Heart left ventricle (tissue), 16 donors: ENCODE data around the gene VAMP1. TPM values are rescaled to one million over a fixed set of nuclear protein-coding genes. Genes with fewer than 3 reads are reported as not detected.
"Not testable (repeated sequence)": the region's sequence is repeated elsewhere in the genome, so short reads cannot be mapped to it uniquely, and the experiment has no call there.

Experiments used
- ATAC-seq, 4 donors: fragments of 200-7000 bp; cut with Tn5 transposase; one replicate each; pipeline ENCODE4 v1.9.1; 2020 to 2022; ENCODE audit warnings: moderate library complexity in 4 of 4, mild to moderate bottlenecking in 3 of 4, moderate number of reproducible peaks in 1 of 4
- DNase-seq, 5 donors: peaks; one replicate each; pipeline ENCODE4 v3.0.0-alpha.2; 2020
- H3K27ac ChIP-seq, 12 donors: fragments of 200-600 bp; sonication (generic) in 4 of 12; one replicate each; pipeline versions ENCODE4 v1.5.0 to v1.8.0; 2016 to 2022; ENCODE audit warnings: mild to moderate bottlenecking in 2 of 12
- H3K27me3 ChIP-seq, 9 donors: fragments of 200-600 bp; sonication (generic) in 2 of 9; one replicate each; pipeline versions ENCODE4 v1.5.1 to v1.8.0; 2016 to 2022; ENCODE audit warnings: mild to moderate bottlenecking in 3 of 9
- H3K36me3 ChIP-seq, 9 donors: fragments of 200-600 bp; sonication (generic) in 2 of 9; one replicate each; pipeline versions ENCODE4 v1.5.0 to v1.8.0; 2018 to 2022; ENCODE audit warnings: mild to moderate bottlenecking in 2 of 9
- H3K4me1 ChIP-seq, 12 donors: fragments of 200-600 bp; sonication (generic) in 4 of 12; one replicate each; pipeline versions ENCODE4 v1.5.0 to v1.8.0; 2016 to 2022; ENCODE audit warnings: mild to moderate bottlenecking in 3 of 12
- H3K4me3 ChIP-seq, 12 donors: fragments of 200-600 bp; sonication (generic) in 4 of 12; one replicate each; pipeline versions ENCODE4 v1.5.0 to v1.8.0; 2017 to 2022; ENCODE audit warnings: mild to moderate bottlenecking in 9 of 12, moderate library complexity in 4 of 12
- H3K9me3 ChIP-seq, 12 donors: fragments of 200-600 bp; sonication (generic) in 4 of 12; one replicate each; pipeline versions ENCODE4 v1.5.0 to v1.8.0; 2016 to 2022; ENCODE audit warnings: mild to moderate bottlenecking in 1 of 12
- CTCF ChIP-seq, 12 donors: fragments of 200-600 bp; sonication (generic) in 4 of 12; IDR thresholded peaks; one replicate each; pipeline versions ENCODE4 v1.5.0 to v1.8.0; 2018 to 2022; ENCODE audit warnings: antibody characterized with exemption in 12 of 12, mild to moderate bottlenecking in 5 of 12
- POLR2A ChIP-seq, 2 donors: fragments of 450-650 bp; IDR thresholded peaks; one replicate each; pipeline ENCODE4 v1.6.1; 2017; ENCODE audit warnings: antibody characterized with exemption in 2 of 2, mild to moderate bottlenecking in 2 of 2, moderate library complexity in 2 of 2
- WGBS, 4 donors: extraction: QIAGEN DNeasy Blood & Tissue Kit in 2 of 4; methylation state at CpG; one replicate each; pipeline versions ENCODE4 v1.1.5 to v1.1.7; 2013 to 2018; 5-methylcytosine and 5-hydroxymethylcytosine counted together
- intact Hi-C, 10 donors: fragments of 100-400 bp; cut with DNase I; formaldehyde crosslinking; loops; one replicate each; pipeline versions ENCODE4 v1.11.1 to v1.14.2; 2022
- polyA plus RNA-seq, 2 donors: library from polyadenylated mRNA; stranded (reverse); fragments of 200-250 nt; gene quantifications; one replicate each; pipeline ENCODE4 v1.2.3, GENCODE V29; 2013
- total RNA-seq, 9 donors: library from RNA; depleted of rRNA in 2 of 9; stranded (reverse); fragments of >200 nt in 2 of 9; fragmentation: NEBNext Ultra II Directional in 3 of 9; extraction: Animal tissue kit (Norgen Biotek cat#: 25700) in 3 of 9; gene quantifications; one replicate each; pipeline versions ENCODE4 v1.1.0 to v1.2.4, GENCODE V29; 2016 to 2023
- donor health status: ischemic (EF 13 %, LVEDD 7.1; RV severe dilation, severe dysfunction).
- donor health status: healthy with polysubstance abuse.
- donor health status: DM: no; HTN: yes; CAD: no.
- donor health status: DM: no; HTN: no; CAD: no.
- donor health status: ischemic (EF 25% LVEDD 6.9; RV normal size, moderate dysfunction).
- donor health status: ischemic (EF 25% LVEDD 5.7; RV mildly dilated, moderate dysfunction).
- donor health status: healthy.
- donor health status: DM: yes; HTN: yes; CAD: no.
- donor health status: ischemic (EF 35%, LVEDD 5.7; RV mildly dilated, moderate dysfunction).
- donor health status: nonischemic (EF 11% LVEDD 7.7; RV severe dilation, severe dysfunction).
- donor health status: DM: yes; HTN: yes; CAD: no.
- donor health status: PGD.
- donor health status: ischemic (EF 29% LVEDD 5.4; RV normal size, mild dysfunction).
- donor health status: nonischemic (EF 23%, LVEDD 6.1; RV moderate dilation, normal function).

VAMP1 gene
- total and polyA plus RNA-seq, 11 donors, result 2.1 to 8.3 (median 3.4) TPM

- peak; percentile 93 to 97 (median 96) for DNase-seq
- ATAC-seq, result peak; percentile 92 to 96 (median 96)
- Histone ChIP-seq H3K27me3 (no peaks in the 10 kb centered on the region), H3K4me1 (peaks cover 0 to 30% (median 20%) of the 10 kb centered on the region in 12 donors), H3K9me3 (no peaks in the 10 kb centered on the region), H3K4me3 (peak within 1 kb of the TSS; percentile 42 to 94 (median 86)), H3K36me3 (peaks cover 0 to 51% (median 37%) of the 10 kb centered on the region in 9 donors), H3K27ac (peak within 1 kb of the TSS; percentile 86 to 99 (median 98))
- 0% methylated on average over 28 to 49 of the region's 49 CpGs for WGBS, 4 donors
- peak in 1 of 2 donors; percentile 64 for TF ChIP-seq POLR2A (IDR thresholded peaks at IDR 0.05)
- peak in 10 of 12 donors; percentile 8 to 49 (median 30) for TF ChIP-seq CTCF (IDR thresholded peaks at IDR 0.05)
- intact Hi-C loops, result loop anchor here in 8 of 10 donors (1.0 to 5.0 kb wide), 6 partner anchors 23 to 71 kb away; partner anchors contain the start of genes GAPDH (in 6 of the 8) and VAMP1 (in 2 of the 8)
These were observed 23.2 kb upstream of the VAMP1 start, which contains the start of gene NCAPD2 for GRCh38 chr12:6493497-6494257. Gene NCAPD2 (plus strand): TSS chr12:6494102. CDS start chr12:6495099, 997 bp downstream.

- no peak for TF ChIP-seq CTCF (IDR thresholded peaks at IDR 0.05)
- no peak for TF ChIP-seq POLR2A (IDR thresholded peaks at IDR 0.05)
- DNase-seq (peak; percentile 97 to 99 (median 98)), ATAC-seq (peak; percentile 96 to 99 (median 97))
- H3K4me3 ChIP-seq, result peak within 1 kb of the TSS; percentile 42 to 94 (median 86)
- 1 to 2% (median 2%) methylated on average over 38 to 39 of the region's 39 CpGs for WGBS, 4 donors
- peaks cover 0 to 30% (median 20%) of the 10 kb centered on the region in 12 donors for H3K4me1 ChIP-seq
- H3K9me3 ChIP-seq, result no peaks in the 10 kb centered on the region
- peak within 1 kb of the TSS; percentile 86 to 99 (median 98) for H3K27ac ChIP-seq
- intact Hi-C loops, result loop anchor here in 8 of 10 donors (1.0 to 5.0 kb wide), 6 partner anchors 22 to 70 kb away; partner anchors contain the start of genes GAPDH (in 6 of the 8) and VAMP1 (in 2 of the 8)
- peaks cover 0 to 44% (median 30%) of the 10 kb centered on the region in 9 donors for H3K36me3 ChIP-seq
- H3K27me3 ChIP-seq, result no peaks in the 10 kb centered on the region
These were observed 22.5 kb upstream of the VAMP1 start, which contains the start of gene MRPL51 for GRCh38 chr12:6492838-6493496. Gene MRPL51 (minus strand): TSS chr12:6493262. CDS start chr12:6493136, 126 bp downstream.

GRCh38 chr12:6490673-6491072, 20.2 kb upstream of the VAMP1 start:
- not testable (repeated sequence) for H3K4me3 ChIP-seq, ATAC-seq, H3K27ac ChIP-seq, H3K9me3 ChIP-seq, H3K27me3 ChIP-seq, DNase-seq
- Histone ChIP-seq H3K36me3 (peaks cover 0 to 21% (median 12%) of the 10 kb centered on the region in 9 donors), H3K4me1 (peaks cover 0 to 27% (median 20%) of the 10 kb centered on the region in 12 donors)
- intact Hi-C loops, result loop anchor here in 5 of 10 donors (5.0 kb wide), 1 partner anchor 42 kb away; the partner anchor contains the start of gene GAPDH (in 5 of the 5)
- WGBS, 4 donors, result 95 to 100% (median 100%) methylated on average over 1 of the region's 1 CpG

GRCh38 chr12:6489449-6489848, 19.0 kb upstream of the VAMP1 start:
- WGBS, 4 donors, result 63 to 71% (median 68%) methylated on average over 4 of the region's 4 CpGs
- no peaks in the 10 kb centered on the region for H3K27me3 ChIP-seq
- peaks cover 0 to 17% (median 9%) of the 10 kb centered on the region in 9 donors for H3K36me3 ChIP-seq
- H3K9me3 ChIP-seq, result no peaks in the 10 kb centered on the region
- no peak for TF ChIP-seq CTCF (IDR thresholded peaks at IDR 0.05)
- TF ChIP-seq POLR2A (IDR thresholded peaks at IDR 0.05), result no peak
- H3K4me1 ChIP-seq, result peaks cover 0 to 15% (median 11%) of the 10 kb centered on the region in 12 donors
- ATAC-seq (no peak), DNase-seq (no peak)
- intact Hi-C loops, result no loop called here
- no peak overlapping the region for H3K27ac ChIP-seq
- H3K4me3 ChIP-seq, result no peak overlapping the region
